NCI-H1105 treated with DMSO at 0.1 percent for 48 hours (cell line): ENCODE data around the gene ENDOG.
A peak's percentile ranks its signal among the peaks of the same experiment; 100 is the strongest.
"Not testable (repeated sequence)": the region's sequence is repeated elsewhere in the genome, so short reads cannot be mapped to it uniquely, and the experiment has no call there.

Experiments
- DNase-seq: peaks from one replicate; lab custom pipeline; 2025; lab: John Stamatoyannopoulos, UW

The ENDOG gene

GRCh38 chr9:128818099-128818838 is at the start of gene ENDOG:
Gene ENDOG, plus strand, starts transcription at chr9:128818500. Its CDS starts 185 bp downstream, at chr9:128818685.
- peak; percentile 96 for DNase-seq

- DNase-seq = no peak
These were observed 49.7 kb upstream of the ENDOG start for GRCh38 chr9:128768606-128769005.

DNA sequence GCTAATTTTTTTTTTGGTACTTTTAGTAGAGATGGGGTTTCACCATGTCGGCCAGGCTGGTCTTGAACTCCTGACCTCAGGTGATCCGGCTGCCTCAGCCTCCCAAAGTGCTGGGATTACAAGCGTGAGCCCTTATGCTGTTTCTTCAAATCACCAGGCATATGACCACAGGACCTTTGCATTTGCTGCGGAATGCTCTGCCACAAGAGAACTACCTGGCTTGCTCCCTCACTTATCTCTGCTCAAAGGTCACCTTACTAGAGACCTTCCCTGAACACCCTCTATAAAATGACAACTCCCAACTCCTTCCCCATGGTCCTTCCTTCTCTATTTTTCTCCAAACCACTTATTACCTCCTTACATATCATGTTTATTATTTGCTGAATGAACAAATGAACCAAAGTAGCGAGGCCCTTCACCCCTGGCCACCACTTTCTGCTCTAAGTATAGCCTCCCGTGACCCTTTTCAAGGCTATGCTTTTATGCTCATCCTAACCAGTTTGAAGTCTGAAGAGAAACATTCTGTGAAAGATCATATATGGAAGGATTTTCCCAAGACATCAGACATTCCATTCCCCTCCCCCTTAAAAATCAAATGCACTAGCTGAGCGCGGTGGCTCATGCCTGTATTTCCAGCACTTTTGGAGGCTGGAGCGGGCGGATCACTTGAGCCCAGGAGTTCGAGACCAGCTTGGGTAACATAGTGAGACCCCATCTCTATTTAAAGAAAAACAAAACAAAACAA is 47.8 kb upstream of the ENDOG start:
- no peak for DNase-seq

DNA sequence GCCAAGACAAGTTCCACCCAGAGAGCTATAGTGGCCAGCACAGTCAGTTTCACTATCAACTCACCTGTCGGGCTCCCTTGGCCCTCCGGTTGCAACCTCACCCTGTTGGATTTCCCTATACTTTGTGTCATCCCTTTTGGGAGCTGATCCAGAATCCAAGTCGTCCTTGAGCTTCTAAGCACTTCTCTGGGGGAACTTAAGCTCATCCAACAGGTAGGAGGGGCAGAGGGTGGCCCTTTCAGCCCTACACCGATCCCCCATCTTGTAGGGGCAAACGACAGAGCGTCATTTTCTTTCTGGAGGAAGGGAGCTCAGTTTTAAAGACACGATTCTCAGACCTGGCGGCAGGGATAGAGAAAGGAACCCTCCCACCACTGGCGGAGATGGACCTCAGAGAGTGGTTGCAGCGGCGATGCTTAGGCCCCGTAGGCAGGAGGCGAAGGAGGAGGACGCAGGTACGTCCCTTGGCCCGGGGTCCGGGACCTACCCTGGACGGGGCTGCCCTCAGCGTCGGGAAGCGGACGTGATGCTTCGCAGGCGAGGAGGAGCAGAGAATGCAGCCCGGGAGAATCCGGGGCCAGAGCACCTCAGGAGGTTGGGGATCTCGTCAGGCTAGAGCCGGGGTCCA is 47.1 kb upstream of the ENDOG start:
- no peak for DNase-seq

- DNase-seq = peak; percentile 74
These were observed 46.4 kb upstream of the ENDOG start, which contains the start of gene ZER1 for GRCh38 chr9:128771745-128772519. Gene ZER1, minus strand, starts transcription at chr9:128771927. Its CDS starts 16,362 bp downstream, at chr9:128755565.

DNA sequence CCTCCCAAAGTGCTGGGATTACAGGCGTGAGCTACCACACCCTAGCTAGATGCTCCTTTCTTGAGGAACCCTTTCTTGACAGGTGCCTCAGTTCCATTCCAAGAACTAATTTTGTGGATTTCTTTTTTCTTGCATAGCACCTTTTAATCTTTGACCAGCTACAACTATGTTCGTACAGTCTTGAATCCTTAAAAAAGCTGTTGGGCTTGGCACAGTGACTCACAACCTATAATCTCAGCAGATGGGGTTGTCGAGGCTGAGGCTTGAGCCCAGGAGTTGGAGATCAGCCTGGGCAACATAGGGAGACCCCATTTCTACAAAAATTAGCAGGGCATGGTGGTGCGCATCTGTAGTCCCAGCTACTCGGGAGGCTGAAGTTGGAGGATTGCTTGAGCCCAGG is 45.3 kb upstream of the ENDOG start:
- no peak for DNase-seq

DNA sequence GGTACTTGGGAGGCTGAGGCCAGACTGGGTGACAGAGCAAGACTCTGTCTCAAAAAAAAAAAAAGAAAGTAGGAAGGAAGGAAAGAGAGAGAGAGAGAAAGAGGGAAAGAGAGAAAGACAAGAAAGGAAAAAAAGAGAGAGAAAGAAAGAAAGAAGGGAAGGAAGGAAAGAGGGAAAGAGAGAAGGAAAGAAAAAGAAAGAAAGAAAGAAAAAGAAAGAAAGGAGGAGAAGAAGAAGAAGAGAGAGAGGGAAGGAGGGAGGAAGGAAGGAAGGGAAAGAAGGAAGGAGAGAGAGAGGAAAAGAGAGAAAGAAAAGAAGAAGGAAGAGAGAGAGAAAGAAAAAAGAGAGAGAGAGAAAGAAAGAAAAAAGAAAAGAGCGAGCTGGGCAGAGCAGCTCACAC is 43.5 kb upstream of the ENDOG start:
- no peak for DNase-seq

DNA sequence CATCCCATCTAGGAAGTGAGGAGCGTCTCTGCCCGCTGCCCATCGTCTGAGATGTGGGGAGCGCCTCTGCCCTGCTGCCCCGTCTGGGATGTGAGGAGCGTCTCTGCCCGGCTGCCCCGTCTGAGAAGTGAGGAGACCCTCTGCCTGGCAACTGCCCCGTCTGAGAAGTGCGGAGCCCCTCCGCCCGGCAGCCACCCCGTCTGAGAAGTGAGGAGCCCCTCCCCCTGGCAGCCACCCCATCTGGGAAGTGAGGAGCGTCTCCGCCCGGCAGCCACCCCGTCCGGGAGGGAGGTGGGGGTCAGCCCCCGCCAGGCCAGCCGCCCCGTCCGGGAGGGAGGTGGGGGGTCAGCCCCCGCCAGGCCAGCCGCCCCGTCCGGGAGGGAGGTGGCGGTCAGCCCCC is 38.2 kb upstream of the ENDOG start:
- DNase-seq = not testable (repeated sequence)

DNA sequence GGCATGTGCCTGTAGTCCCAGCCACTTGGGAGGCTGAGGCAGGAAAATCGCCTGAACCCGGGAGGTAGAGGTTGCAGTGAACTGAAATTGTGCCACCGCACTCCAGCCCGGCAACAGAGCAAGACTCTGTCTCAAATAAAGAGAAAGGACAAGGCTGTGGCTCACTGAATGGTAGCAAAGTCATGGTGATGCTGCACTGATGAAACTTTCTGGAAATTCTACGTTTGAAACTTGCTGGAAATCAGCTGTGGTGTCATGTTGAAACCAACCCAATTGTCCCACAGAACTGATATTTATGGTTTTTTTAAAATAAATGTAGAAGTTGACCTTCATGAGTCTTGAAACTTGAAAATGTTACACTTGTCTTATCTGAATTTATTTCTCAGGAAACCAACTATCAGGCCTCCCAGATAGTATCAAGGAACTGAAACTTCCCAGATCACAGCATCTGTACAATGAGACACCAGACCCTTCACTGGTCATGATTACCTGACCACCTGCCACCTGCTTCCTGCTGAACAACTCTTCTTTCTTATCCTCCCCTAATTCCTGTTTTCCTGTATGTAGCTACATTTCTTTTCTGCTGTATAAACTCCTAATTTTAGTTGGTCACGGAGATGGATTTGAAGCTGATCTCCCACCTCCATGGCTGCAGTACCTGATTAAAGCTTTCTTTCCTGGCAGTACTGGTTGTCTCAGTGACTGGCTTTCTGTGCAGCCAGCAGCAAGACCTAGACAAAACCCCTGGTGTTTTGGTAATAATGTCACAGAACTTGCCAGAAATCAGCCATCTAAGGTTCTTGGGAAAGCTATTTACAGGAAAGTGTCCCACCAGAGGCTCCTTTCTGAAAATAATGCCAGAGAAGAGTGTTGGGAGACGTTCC is 36.9 kb upstream of the ENDOG start:
- no peak for DNase-seq

DNA sequence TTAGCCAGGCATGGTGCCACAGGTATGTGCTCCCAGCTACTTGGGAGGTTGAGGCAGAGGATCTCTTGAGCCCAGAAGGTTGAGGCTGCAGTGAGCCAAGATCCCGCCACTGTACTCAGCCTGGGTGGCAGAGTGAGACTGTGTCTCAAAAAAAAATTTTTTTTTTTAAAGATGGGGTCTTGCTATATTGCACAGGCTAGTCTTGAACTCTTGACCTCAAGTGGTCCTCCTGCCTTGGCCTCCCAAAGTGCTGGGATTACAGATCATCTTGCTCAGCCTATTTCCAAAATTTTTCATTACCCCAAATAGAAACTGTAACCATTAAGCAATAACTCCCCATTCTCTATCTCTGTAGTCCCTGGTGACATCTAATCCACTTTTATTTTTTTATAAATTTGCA is 35.6 kb upstream of the ENDOG start:
- DNase-seq = no peak

DNA sequence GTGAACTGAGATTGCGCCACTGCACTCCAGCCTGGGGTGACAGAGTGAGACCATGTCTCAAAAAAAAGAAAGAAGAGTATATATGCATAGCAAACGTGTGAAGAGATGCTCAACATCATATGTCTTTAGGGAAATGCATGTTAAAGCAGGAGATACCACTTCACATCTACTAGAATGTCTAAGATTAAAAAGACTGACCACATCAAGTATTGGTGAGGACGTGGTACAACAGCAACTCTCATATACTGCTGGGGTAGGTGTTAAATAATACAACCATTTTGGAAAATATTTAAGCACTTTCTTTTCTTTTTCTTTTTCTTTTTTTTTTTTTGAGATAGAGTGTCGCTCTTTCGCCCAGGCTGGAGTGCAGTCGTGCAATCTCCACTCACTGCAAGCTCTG is 32.9 kb upstream of the ENDOG start:
- DNase-seq = no peak

GRCh38 chr9:128786681-128787601 is 31.4 kb upstream of the ENDOG start, which contains the start of gene TBC1D13:
Gene TBC1D13, plus strand, starts transcription at chr9:128787253. Its CDS starts 101 bp downstream, at chr9:128787354.
- peak; percentile 73 for DNase-seq

- no peak for DNase-seq
These were observed 30.6 kb upstream of the ENDOG start for GRCh38 chr9:128787659-128788058.

DNA sequence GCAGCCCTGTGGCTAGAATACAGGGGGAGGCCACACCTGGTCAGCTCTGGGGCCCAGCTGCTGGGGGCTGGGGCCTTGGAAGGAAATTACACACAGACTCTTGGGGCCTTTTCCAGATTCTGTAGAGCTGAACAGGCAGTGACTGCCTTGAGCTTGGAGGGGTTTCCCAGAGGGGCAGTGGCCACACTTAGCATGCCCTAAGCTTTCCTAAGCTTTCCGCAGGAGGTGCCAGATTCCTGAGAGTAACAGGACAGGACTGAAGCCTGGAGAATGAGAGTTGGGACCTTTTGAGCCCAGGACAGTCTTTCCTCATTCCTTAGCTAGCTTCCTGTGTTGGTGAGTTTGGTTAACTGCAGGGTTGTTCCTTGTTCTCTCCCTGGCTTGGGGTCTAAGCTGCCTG is 29.9 kb upstream of the ENDOG start:
- DNase-seq = no peak

GRCh38 chr9:128790536-128790935 is 27.8 kb upstream of the ENDOG start:
- DNase-seq = no peak

- DNase-seq = no peak
These were observed 26.2 kb upstream of the ENDOG start for GRCh38 chr9:128792134-128792533.

GRCh38 chr9:128792978-128793686 is 25.2 kb upstream of the ENDOG start:
- DNase-seq = no peak

DNA sequence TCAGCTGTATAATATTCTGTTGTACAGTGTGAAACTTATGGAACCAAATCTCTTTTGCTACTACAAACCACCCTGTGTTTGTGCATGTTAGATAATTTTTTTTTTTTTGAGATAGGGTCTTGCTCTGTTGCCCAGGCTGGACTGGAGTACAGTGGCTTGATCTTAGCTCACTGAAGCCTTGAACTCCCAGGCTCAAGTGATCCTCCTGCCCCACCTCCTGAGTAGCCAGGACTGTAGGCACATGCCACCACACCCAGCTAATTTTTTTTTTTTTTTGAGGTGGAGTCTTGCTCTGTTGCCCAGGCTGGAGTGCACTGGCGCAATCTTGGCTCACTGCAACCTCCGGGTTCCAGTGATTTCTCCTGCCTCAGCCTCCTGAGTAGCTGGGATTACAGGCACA is 23.3 kb upstream of the ENDOG start:
- DNase-seq = not testable (repeated sequence)

GRCh38 chr9:128798896-128799295 is 19.4 kb upstream of the ENDOG start:
- DNase-seq = no peak
